Parathyroid adenoma (tissue), 2 donors: ENCODE data around the gene SLC25A31.

Experiments used
- H2AFZ ChIP-seq: fragments of 300-600 bp; sonication (generic); one replicate; pipeline ENCODE4 v1.7.0; 2017; ENCODE audit warnings: antibody characterized with exemption, mild to moderate bottlenecking
- H3K27ac ChIP-seq: fragments of 300-600 bp; sonication (generic); one replicate; pipeline ENCODE4 v1.7.0; 2017
- H3K27me3 ChIP-seq: fragments of 300-600 bp; sonication (generic); one replicate; pipeline ENCODE4 v1.7.0; 2017; ENCODE audit warnings: low read length; ENCODE audit not compliant: control insufficient read depth, insufficient read depth
- H3K36me3 ChIP-seq: fragments of 300-600 bp; sonication (generic); one replicate; pipeline ENCODE4 v1.7.0; 2017; ENCODE audit warnings: low read length; ENCODE audit not compliant: control insufficient read depth, insufficient read depth
- H3K4me1 ChIP-seq: fragments of 300-600 bp; sonication (generic); one replicate; pipeline ENCODE4 v1.7.0; 2017; ENCODE audit warnings: control low read depth
- H3K4me2 ChIP-seq: fragments of 300-600 bp; sonication (generic); one replicate; pipeline ENCODE4 v1.7.0; 2017; ENCODE audit warnings: low read length
- H3K4me3 ChIP-seq: fragments of 300-600 bp; sonication (generic); one replicate; pipeline ENCODE4 v1.7.0; 2017; ENCODE audit warnings: low read depth, low read length
- H3K79me2 ChIP-seq: fragments of 300-600 bp; sonication (generic); one replicate; pipeline ENCODE4 v1.7.0; 2017; ENCODE audit warnings: control low read depth
- H3K9ac ChIP-seq: fragments of 300-600 bp; sonication (generic); one replicate; pipeline ENCODE4 v1.7.0; 2017; ENCODE audit warnings: mild to moderate bottlenecking
- H3K9me3 ChIP-seq: fragments of 300-600 bp; sonication (generic); one replicate; pipeline ENCODE4 v1.7.0; 2017; ENCODE audit warnings: low read length; ENCODE audit not compliant: control insufficient read depth
- CTCF ChIP-seq: fragments of 300-600 bp; sonication (generic); IDR thresholded peaks from one replicate; pipeline ENCODE4 v1.7.0; 2017; ENCODE audit warnings: antibody characterized with exemption, mild to moderate bottlenecking
- donor health status: primary hyperparathyroidism.

Gene SLC25A31

GRCh38 chr4:127775843-127776242 is 45.6 kb downstream of the SLC25A31 start:
- Histone ChIP-seq H3K36me3 (no peaks in the 10 kb centered on the region), H3K4me1 (no peaks in the 10 kb centered on the region), H3K9ac (no peak overlapping the region), H3K27ac (no peak overlapping the region), H3K4me2 (no peak overlapping the region), H3K9me3 (no peaks in the 10 kb centered on the region), H3K79me2 (no peaks in the 10 kb centered on the region), H2AFZ (no peak overlapping the region), H3K27me3 (no peaks in the 10 kb centered on the region), H3K4me3 (no peak overlapping the region)
- TF ChIP-seq CTCF: no peak

GRCh38 chr4:127776620-127777019 is 46.4 kb downstream of the SLC25A31 start:
- Histone ChIP-seq H3K79me2 (no peaks in the 10 kb centered on the region), H3K4me2 (no peak overlapping the region), H3K27me3 (no peaks in the 10 kb centered on the region), H3K9ac (no peak overlapping the region), H3K27ac (no peak overlapping the region), H2AFZ (no peak overlapping the region), H3K9me3 (no peaks in the 10 kb centered on the region), H3K4me1 (no peaks in the 10 kb centered on the region), H3K36me3 (no peaks in the 10 kb centered on the region), H3K4me3 (no peak overlapping the region)
- TF ChIP-seq CTCF: no peak

GRCh38 chr4:127777487-127777886 is 47.3 kb downstream of the SLC25A31 start:
- Histone ChIP-seq H3K27ac (no peak overlapping the region), H3K4me1 (no peaks in the 10 kb centered on the region), H3K9me3 (no peaks in the 10 kb centered on the region), H3K36me3 (no peaks in the 10 kb centered on the region), H3K27me3 (no peaks in the 10 kb centered on the region), H3K4me3 (no peak overlapping the region), H3K9ac (no peak overlapping the region), H3K4me2 (no peak overlapping the region), H3K79me2 (no peaks in the 10 kb centered on the region), H2AFZ (no peak overlapping the region)
- no peak for TF ChIP-seq CTCF

GRCh38 chr4:127778102-127778501 is 47.9 kb downstream of the SLC25A31 start:
- Histone ChIP-seq H3K36me3 (no peaks in the 10 kb centered on the region), H3K4me1 (no peaks in the 10 kb centered on the region), H2AFZ (no peak overlapping the region), H3K4me2 (no peak overlapping the region), H3K27ac (no peak overlapping the region), H3K4me3 (no peak overlapping the region), H3K27me3 (no peaks in the 10 kb centered on the region), H3K9me3 (no peaks in the 10 kb centered on the region), H3K79me2 (no peaks in the 10 kb centered on the region), H3K9ac (no peak overlapping the region)
- no peak for TF ChIP-seq CTCF

- no peak overlapping the region for H3K27ac ChIP-seq
- no peaks in the 10 kb centered on the region for H3K27me3 ChIP-seq
- no peak overlapping the region for H2AFZ ChIP-seq
- no peak for TF ChIP-seq CTCF
- H3K4me3 ChIP-seq: no peak overlapping the region
- no peaks in the 10 kb centered on the region for H3K4me1 ChIP-seq
- H3K79me2 ChIP-seq: no peaks in the 10 kb centered on the region
- H3K9ac ChIP-seq: no peak overlapping the region
- H3K4me2 ChIP-seq: no peak overlapping the region
- no peaks in the 10 kb centered on the region for H3K36me3 ChIP-seq
- no peaks in the 10 kb centered on the region for H3K9me3 ChIP-seq
Observed at GRCh38 chr4:127780598-127780997, 50.4 kb downstream of the SLC25A31 start.
